ENCODE measurements around the gene BLTP1.

Gene BLTP1

GRCh38 chr4:122163767-122164166 is 11.6 kb downstream of the BLTP1 start:
- H3F3A ChIP-seq (ENCODE audit: insufficient read depth, low read length), result no peaks in the 10 kb centered on the region
- H3K9me3 ChIP-seq (replicated peaks; ENCODE audit: insufficient read depth, low read length), result no peaks in the 10 kb centered on the region
- no peaks in the 10 kb centered on the region for H4K20me1 ChIP-seq (ENCODE audit: insufficient read depth, low read length)
- H3K27ac ChIP-seq (ENCODE audit: low read length), result no peak overlapping the region
- DNase-seq, result no peak
- no peak overlapping the region for H3K4me3 ChIP-seq (ENCODE audit: low read length)
- H3K4me2 ChIP-seq (ENCODE audit: low read depth, low read length), result no peak overlapping the region
- H3K4me1 ChIP-seq (ENCODE audit: low read length), result no peaks in the 10 kb centered on the region
- peaks cover 27% of the 10 kb centered on the region for H3K79me2 ChIP-seq (ENCODE audit: low read length)
- H3K9ac ChIP-seq (ENCODE audit: low read length), result no peak overlapping the region
- no peaks in the 10 kb centered on the region for H3K9me2 ChIP-seq (replicated peaks; ENCODE audit: insufficient read depth, low read length)
- TF ChIP-seq CTCF (IDR thresholded peaks at IDR 0.05; ENCODE audit: low read length) (no peak), EZH2phosphoT487 (IDR thresholded peaks at IDR 0.05; ENCODE audit: low read length) (no peak), EZH2 (optimal IDR thresholded peaks at IDR 0.05; ENCODE audit: low read depth, low read length) (no peak)
- H2AFZ ChIP-seq (ENCODE audit: low read length), result no peak overlapping the region
- no peaks in the 10 kb centered on the region for H3K27me3 ChIP-seq (replicated peaks; ENCODE audit: insufficient read depth, low read length)
- H3K36me3 ChIP-seq (replicated peaks; ENCODE audit: insufficient read depth, low read length), result no peaks in the 10 kb centered on the region

GRCh38 chr4:122167369-122167768 is 15.2 kb downstream of the BLTP1 start:
- Histone ChIP-seq H3K79me2 (ENCODE audit: low read length) (peaks cover 19% of the 10 kb centered on the region; the same call in 1 of the 2 replicates), H3K4me2 (ENCODE audit: low read depth, low read length) (no peak overlapping the region), H4K20me1 (ENCODE audit: insufficient read depth, low read length) (no peaks in the 10 kb centered on the region), H3K4me1 (ENCODE audit: low read length) (no peaks in the 10 kb centered on the region), H3K36me3 (replicated peaks; ENCODE audit: insufficient read depth, low read length) (no peaks in the 10 kb centered on the region), H2AFZ (ENCODE audit: low read length) (no peak overlapping the region), H3K27ac (ENCODE audit: low read length) (no peak overlapping the region), H3K9me2 (replicated peaks; ENCODE audit: insufficient read depth, low read length) (no peaks in the 10 kb centered on the region), H3K27me3 (replicated peaks; ENCODE audit: insufficient read depth, low read length) (no peaks in the 10 kb centered on the region), H3K9ac (ENCODE audit: low read length) (no peak overlapping the region), H3K4me3 (ENCODE audit: low read length) (no peak overlapping the region), H3F3A (ENCODE audit: insufficient read depth, low read length) (no peaks in the 10 kb centered on the region), H3K9me3 (replicated peaks; ENCODE audit: insufficient read depth, low read length) (no peaks in the 10 kb centered on the region)
- TF ChIP-seq EZH2 (optimal IDR thresholded peaks at IDR 0.05; ENCODE audit: low read depth, low read length) (no peak), EZH2phosphoT487 (IDR thresholded peaks at IDR 0.05; ENCODE audit: low read length) (no peak), CTCF (IDR thresholded peaks at IDR 0.05; ENCODE audit: low read length) (no peak)
- DNase-seq, result no peak

GRCh38 chr4:122170775-122171174 is 18.6 kb downstream of the BLTP1 start:
- Histone ChIP-seq H3K79me2 (ENCODE audit: low read length) (peaks cover 11% of the 10 kb centered on the region; the same call in 1 of the 2 replicates), H2AFZ (ENCODE audit: low read length) (no peak overlapping the region), H4K20me1 (ENCODE audit: insufficient read depth, low read length) (no peaks in the 10 kb centered on the region)

More at GRCh38 chr4:122170775-122171174, 18.6 kb downstream of the BLTP1 start:
- TF ChIP-seq CTCF (IDR thresholded peaks at IDR 0.05; ENCODE audit: low read length) (no peak), EZH2phosphoT487 (IDR thresholded peaks at IDR 0.05; ENCODE audit: low read length) (no peak), EZH2 (optimal IDR thresholded peaks at IDR 0.05; ENCODE audit: low read depth, low read length) (no peak)
- Histone ChIP-seq H3F3A (ENCODE audit: insufficient read depth, low read length) (no peaks in the 10 kb centered on the region), H3K27ac (ENCODE audit: low read length) (no peak overlapping the region), H3K9me3 (replicated peaks; ENCODE audit: insufficient read depth, low read length) (no peaks in the 10 kb centered on the region), H3K9me2 (replicated peaks; ENCODE audit: insufficient read depth, low read length) (no peaks in the 10 kb centered on the region), H3K36me3 (replicated peaks; ENCODE audit: insufficient read depth, low read length) (no peaks in the 10 kb centered on the region), H3K27me3 (replicated peaks; ENCODE audit: insufficient read depth, low read length) (no peaks in the 10 kb centered on the region), H3K9ac (ENCODE audit: low read length) (no peak overlapping the region), H3K4me3 (ENCODE audit: low read length) (no peak overlapping the region), H3K4me1 (ENCODE audit: low read length) (no peaks in the 10 kb centered on the region), H3K4me2 (ENCODE audit: low read depth, low read length) (no peak overlapping the region)
- no peak for DNase-seq
